DOHH2 (cell line): ENCODE measurements around the gene CENPO.
"Not testable (repeated sequence)": the region's sequence is repeated elsewhere in the genome, so short reads cannot be mapped to it uniquely, and the experiment has no call there.

Source experiments
- H3F3A ChIP-seq: fragments of 200-600 bp; sonication (generic), shearing (Covaris generic); 2 replicates; pipeline ENCODE4 v1.6.0; 2016; ENCODE audit warnings: antibody characterized with exemption, mild to moderate bottlenecking; ENCODE audit not compliant: control insufficient read depth, insufficient read depth
- H3K27ac ChIP-seq: fragments of 200-600 bp; sonication (generic); 2 replicates; pipeline ENCODE4 v1.5.1; 2014; ENCODE audit warnings: low read depth, mild to moderate bottlenecking, low read length, moderate library complexity
- H3K27me3 ChIP-seq: fragments of 200-600 bp; sonication (generic); 2 replicates; pipeline ENCODE4 v1.6.1; 2014; ENCODE audit warnings: mild to moderate bottlenecking, low read length, mixed read lengths; ENCODE audit not compliant: control insufficient read depth
- H3K36me3 ChIP-seq: fragments of 200-600 bp; sonication (generic); 2 replicates; pipeline ENCODE4 v1.6.1; 2014; ENCODE audit warnings: mild to moderate bottlenecking, low read length, moderate library complexity, mixed read lengths; ENCODE audit not compliant: control insufficient read depth
- H3K4me1 ChIP-seq: fragments of 200-600 bp; sonication (generic); 2 replicates; pipeline ENCODE4 v1.6.1; 2014; ENCODE audit warnings: mild to moderate bottlenecking, low read length, mixed read lengths; ENCODE audit not compliant: control insufficient read depth
- H3K4me2 ChIP-seq: fragments of 200-600 bp; sonication (generic); 2 replicates; pipeline ENCODE4 v1.6.0; 2014; ENCODE audit warnings: mild to moderate bottlenecking, low read length, moderate library complexity
- H3K4me3 ChIP-seq: fragments of 200-600 bp; sonication (generic); 2 replicates; pipeline ENCODE4 v1.5.1; 2014; ENCODE audit warnings: mild to moderate bottlenecking, low read length, mixed read lengths
- H3K79me2 ChIP-seq: fragments of 200-600 bp; sonication (generic); 2 replicates; pipeline ENCODE4 v1.6.1; 2014; ENCODE audit warnings: mild to moderate bottlenecking, low read length, mixed read lengths; ENCODE audit not compliant: control insufficient read depth
- H3K9me2 ChIP-seq: fragments of 200-600 bp; sonication (generic); replicated peaks from 2 replicates; pipeline ENCODE4 v1.6.1; 2014; ENCODE audit warnings: mild to moderate bottlenecking, low read length, mixed read lengths; ENCODE audit not compliant: control insufficient read depth
- H3K9me3 ChIP-seq: fragments of 200-600 bp; sonication (generic); 2 replicates; pipeline ENCODE4 v1.6.1; 2014; ENCODE audit warnings: antibody characterized with exemption, low read length, mixed read lengths; ENCODE audit not compliant: control insufficient read depth, insufficient read depth
- H4K20me1 ChIP-seq: fragments of 200-600 bp; sonication (generic); 2 replicates; pipeline ENCODE4 v1.6.0; 2014; ENCODE audit warnings: low read depth, mild to moderate bottlenecking, antibody characterized with exemption, low read length, moderate library complexity; ENCODE audit not compliant: control insufficient read depth, insufficient read depth
- CTCF ChIP-seq: fragments of 200-600 bp; sonication (generic); IDR thresholded peaks from one replicate; pipeline ENCODE4 v1.5.1; 2014; ENCODE audit warnings: antibody characterized with exemption, mild to moderate bottlenecking, low read depth, low read length; ENCODE audit not compliant: poor library complexity, severe bottlenecking
- EZH2phosphoT487 ChIP-seq: fragments of 200-600 bp; sonication (generic); IDR thresholded peaks from 2 replicates; pipeline ENCODE4 v1.6.1; 2017; ENCODE audit warnings: borderline replicate concordance, mild to moderate bottlenecking, antibody characterized with exemption, low read length, moderate library complexity, mixed read lengths

Gene CENPO

DNA sequence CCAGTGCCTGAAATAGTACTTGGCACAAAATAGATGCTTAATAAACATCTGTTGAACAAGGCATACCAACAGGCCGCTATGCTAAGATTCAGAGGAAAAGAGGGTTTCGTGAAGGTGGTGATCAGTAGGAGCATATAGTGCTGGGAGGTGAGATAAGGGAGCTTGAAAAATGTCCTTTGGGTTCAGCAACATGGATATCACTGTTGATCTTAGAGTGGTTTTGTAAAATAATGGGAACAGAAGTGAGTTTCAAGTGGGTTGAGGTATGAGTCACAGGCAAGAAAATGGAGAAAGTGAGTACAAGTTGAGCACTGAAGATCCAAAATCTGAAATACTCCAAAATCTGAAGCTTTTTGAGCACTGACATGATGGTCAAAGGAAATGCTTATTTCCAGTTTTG is 4.4 kb downstream of the CENPO start:
- peaks cover 15% of the 10 kb centered on the region for H3K4me1 ChIP-seq
- no peak overlapping the region for H3K4me2 ChIP-seq
- no peaks in the 10 kb centered on the region for H4K20me1 ChIP-seq
- no peaks in the 10 kb centered on the region for H3K27me3 ChIP-seq
- H3K36me3 ChIP-seq: peaks cover 68% of the 10 kb centered on the region
- H3F3A ChIP-seq: no peaks in the 10 kb centered on the region
- no peak overlapping the region for H3K27ac ChIP-seq
- peaks cover 8% of the 10 kb centered on the region; the same call in 1 of the 2 replicates for H3K9me3 ChIP-seq
- peaks cover 74% of the 10 kb centered on the region for H3K79me2 ChIP-seq
- TF ChIP-seq EZH2phosphoT487 (no peak), CTCF (no peak)
- no peak overlapping the region for H3K4me3 ChIP-seq
- H3K9me2 ChIP-seq: no peaks in the 10 kb centered on the region

DNA sequence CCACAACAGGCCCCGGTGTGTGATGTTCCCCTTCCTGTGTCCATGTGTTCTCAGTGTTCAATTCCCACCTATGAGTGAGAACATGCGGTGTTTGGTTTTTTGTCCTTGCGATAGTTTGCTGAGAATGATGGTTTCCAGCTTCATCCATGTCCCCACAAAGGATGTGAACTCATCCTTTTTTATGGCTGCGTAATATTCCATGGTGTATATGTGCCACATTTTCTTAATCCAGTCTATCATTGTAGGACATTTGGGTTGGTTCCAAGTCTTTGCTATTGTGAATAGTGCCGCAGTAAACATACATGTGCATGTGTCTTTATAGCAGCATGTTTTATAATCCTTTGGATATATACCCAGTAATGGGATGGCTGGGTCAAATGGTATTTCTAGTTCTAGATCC is 7.3 kb downstream of the CENPO start:
- H3F3A ChIP-seq, H3K4me3 ChIP-seq: not testable (repeated sequence)
- peaks cover 56% of the 10 kb centered on the region for H3K79me2 ChIP-seq

DNA sequence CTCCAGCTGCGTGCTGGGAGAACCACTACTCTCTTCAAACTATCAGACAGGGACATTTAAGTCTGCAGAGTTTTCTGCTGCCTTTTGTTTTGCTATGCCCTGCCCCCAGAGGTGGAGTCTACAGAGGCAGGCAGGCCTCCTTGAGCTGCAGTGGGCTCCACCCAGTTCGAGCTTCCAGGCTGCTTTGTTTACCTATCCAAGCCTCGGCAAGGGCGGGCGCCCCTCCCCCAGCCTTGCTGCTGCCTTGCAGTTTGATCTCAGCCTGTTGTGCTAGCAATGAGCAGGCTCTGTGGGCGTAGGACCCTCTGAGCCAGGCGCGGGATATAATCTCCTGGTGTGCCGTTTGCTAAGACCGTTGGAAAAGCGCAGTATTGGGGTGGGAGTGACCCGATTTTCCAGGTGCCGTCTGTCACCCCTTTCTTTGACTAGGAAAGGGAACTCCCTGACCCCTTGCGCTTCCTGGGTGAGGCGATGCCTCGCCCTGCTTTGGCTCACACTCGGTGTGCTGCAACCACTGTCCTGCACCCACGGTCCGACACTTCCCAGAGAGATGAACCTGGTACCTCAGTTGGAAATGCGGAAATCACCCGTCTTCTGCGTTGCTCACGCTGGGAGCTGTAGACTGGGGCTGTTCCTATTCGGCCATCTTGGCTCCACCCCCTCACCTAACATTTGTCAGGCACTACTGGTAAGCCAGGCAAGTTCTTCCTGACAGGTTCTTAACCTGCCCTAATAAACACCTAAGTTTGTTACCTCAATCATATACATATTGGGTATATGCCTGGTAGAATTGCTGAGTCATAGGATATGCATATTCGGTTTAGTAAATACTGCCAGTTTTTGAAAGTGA is 12.8 kb downstream of the CENPO start:
- H3K9me3 ChIP-seq, H3K9me2 ChIP-seq, H3K4me1 ChIP-seq, H3K27ac ChIP-seq, H3K4me3 ChIP-seq, H3K27me3 ChIP-seq, H3K4me2 ChIP-seq, H4K20me1 ChIP-seq: not testable (repeated sequence)
- Histone ChIP-seq H3F3A (peaks cover 13% of the 10 kb centered on the region), H3K79me2 (peaks cover 64% of the 10 kb centered on the region), H3K36me3 (peaks cover 31% of the 10 kb centered on the region)

More for the DNA sequence above, 7.3 kb downstream of the CENPO start:
- H4K20me1 ChIP-seq, H3K4me2 ChIP-seq, H3K4me1 ChIP-seq, H3K9me3 ChIP-seq, H3K9me2 ChIP-seq, H3K27ac ChIP-seq, H3K27me3 ChIP-seq: not testable (repeated sequence)
- peaks cover 46% of the 10 kb centered on the region for H3K36me3 ChIP-seq

DNA sequence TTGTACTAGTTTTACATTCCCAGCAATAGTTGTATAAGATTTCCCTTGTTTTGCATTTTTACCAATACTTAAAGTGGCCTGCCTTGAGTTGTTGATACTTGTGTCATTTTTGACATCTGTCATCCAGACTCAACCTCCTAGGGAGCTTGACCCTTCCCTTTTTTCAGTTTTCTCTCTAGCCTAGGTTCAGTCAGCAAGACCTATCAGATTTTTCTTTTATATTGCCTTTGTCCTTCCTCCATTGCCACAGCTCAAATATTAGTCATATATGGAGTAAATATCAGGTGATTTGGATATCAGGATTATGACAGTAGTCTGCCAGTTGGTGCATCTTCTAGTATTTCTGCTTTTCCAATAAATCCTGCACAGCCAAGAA is 13.4 kb downstream of the CENPO start:
- Histone ChIP-seq H3K36me3 (peaks cover 31% of the 10 kb centered on the region), H3K9me2 (no peaks in the 10 kb centered on the region), H3K27me3 (no peaks in the 10 kb centered on the region), H3F3A (peaks cover 13% of the 10 kb centered on the region), H3K4me3 (no peak overlapping the region), H3K79me2 (peaks cover 65% of the 10 kb centered on the region), H3K4me2 (no peak overlapping the region), H3K4me1 (no peaks in the 10 kb centered on the region), H3K9me3 (no peaks in the 10 kb centered on the region), H3K27ac (no peak overlapping the region), H4K20me1 (no peaks in the 10 kb centered on the region)
- TF ChIP-seq EZH2phosphoT487 (no peak), CTCF (no peak)
